BLaER1 (cell line): Measurements from ENCODE around the gene RPUSD4.
A peak's percentile ranks its signal among the peaks of the same experiment; 100 is the strongest.

Source experiments
- H3K27ac ChIP-seq: shearing (Covaris generic); formaldehyde crosslinking; 2 replicates; pipeline ENCODE4 v1.8.1; 2022
- H3K27me3 ChIP-seq: shearing (Covaris generic); formaldehyde crosslinking; 2 replicates; pipeline ENCODE4 v1.8.1; 2022
- H3K36me3 ChIP-seq: shearing (Covaris generic); formaldehyde crosslinking; 2 replicates; pipeline ENCODE4 v1.8.1; 2022
- H3K4me1 ChIP-seq: shearing (Covaris generic); formaldehyde crosslinking; 2 replicates; pipeline ENCODE4 v1.8.1; 2022
- H3K4me2 ChIP-seq: shearing (Covaris generic); formaldehyde crosslinking; 2 replicates; pipeline ENCODE4 v1.8.1; 2022
- H3K4me3 ChIP-seq: shearing (Covaris generic); formaldehyde crosslinking; 2 replicates; pipeline ENCODE4 v1.8.1; 2022
- H3K9ac ChIP-seq: shearing (Covaris generic); formaldehyde crosslinking; 2 replicates; pipeline ENCODE4 v1.8.1; 2022
- H3K9me3 ChIP-seq: shearing (Covaris generic); formaldehyde crosslinking; 2 replicates; pipeline ENCODE4 v1.8.1; 2022
- H4K20me1 ChIP-seq: shearing (Covaris generic); formaldehyde crosslinking; 2 replicates; pipeline ENCODE4 v1.8.1; 2022
- Cebpa-rat ChIP-seq: shearing (Covaris generic); IDR thresholded peaks from 2 replicates; pipeline ENCODE4 v1.8.1; 2022

The RPUSD4 gene

GRCh38 chr11:126160345-126161022 is 51.0 kb downstream of the RPUSD4 start:
- Histone ChIP-seq H3K4me1 (peaks cover 94% of the 10 kb centered on the region), H3K9ac (no peak overlapping the region), H4K20me1 (no peaks in the 10 kb centered on the region), H3K36me3 (peaks cover 4% of the 10 kb centered on the region; the same call in 1 of the 2 replicates), H3K27ac (peak overlapping the region; percentile 38; the same call in 1 of the 2 replicates), H3K9me3 (no peaks in the 10 kb centered on the region), H3K4me2 (peak overlapping the region; percentile 89), H3K27me3 (no peaks in the 10 kb centered on the region), H3K4me3 (peak overlapping the region; percentile 18; the same call in 1 of the 2 replicates)
- TF ChIP-seq Cebpa-rat = no peak

- Histone ChIP-seq H3K9ac (peak overlapping the region; percentile 24; the same call in 1 of the 2 replicates), H3K4me1 (peaks cover 94% of the 10 kb centered on the region), H3K4me3 (peak overlapping the region; percentile 18; the same call in 1 of the 2 replicates), H3K36me3 (peaks cover 10% of the 10 kb centered on the region; the same call in 1 of the 2 replicates), H4K20me1 (no peaks in the 10 kb centered on the region), H3K27me3 (no peaks in the 10 kb centered on the region), H3K9me3 (no peaks in the 10 kb centered on the region), H3K27ac (peak overlapping the region; percentile 49; the same call in 1 of the 2 replicates), H3K4me2 (peak overlapping the region; percentile 89)
- no peak for TF ChIP-seq Cebpa-rat
These were observed 51.6 kb downstream of the RPUSD4 start for GRCh38 chr11:126159719-126160344.

- no peak for TF ChIP-seq Cebpa-rat
- no peaks in the 10 kb centered on the region for H3K27me3 ChIP-seq
- H3K9me3 ChIP-seq = peaks cover 3% of the 10 kb centered on the region; the same call in 1 of the 2 replicates
- peak overlapping the region; percentile 82 for H3K27ac ChIP-seq
- H3K4me3 ChIP-seq = peak overlapping the region; percentile 59
- H3K9ac ChIP-seq = peak overlapping the region; percentile 73
- peak overlapping the region; percentile 89 for H3K4me2 ChIP-seq
- peaks cover 24% of the 10 kb centered on the region; the same call in 1 of the 2 replicates for H3K36me3 ChIP-seq
- H4K20me1 ChIP-seq = no peaks in the 10 kb centered on the region
- H3K4me1 ChIP-seq = peaks cover 84% of the 10 kb centered on the region
These were observed 53.2 kb downstream of the RPUSD4 start for GRCh38 chr11:126158054-126158791.

GRCh38 chr11:126157326-126158030 is 54.0 kb downstream of the RPUSD4 start:
- Histone ChIP-seq H3K27ac (peak overlapping the region; percentile 82), H3K9me3 (peaks cover 11% of the 10 kb centered on the region), H3K36me3 (peaks cover 30% of the 10 kb centered on the region; the same call in 1 of the 2 replicates), H3K27me3 (no peaks in the 10 kb centered on the region), H3K9ac (peak overlapping the region; percentile 73), H3K4me1 (peaks cover 77% of the 10 kb centered on the region), H3K4me2 (peak overlapping the region; percentile 89), H4K20me1 (no peaks in the 10 kb centered on the region), H3K4me3 (peak overlapping the region; percentile 59)
- no peak for TF ChIP-seq Cebpa-rat

GRCh38 chr11:126156814-126157213 is 54.6 kb downstream of the RPUSD4 start:
- Histone ChIP-seq H3K27me3 (no peaks in the 10 kb centered on the region), H3K36me3 (peaks cover 30% of the 10 kb centered on the region; the same call in 1 of the 2 replicates), H3K27ac (no peak overlapping the region; the same call in 1 of the 2 replicates), H3K4me3 (peak overlapping the region; percentile 59), H3K9me3 (peaks cover 17% of the 10 kb centered on the region), H3K9ac (no peak overlapping the region), H4K20me1 (no peaks in the 10 kb centered on the region), H3K4me1 (peaks cover 72% of the 10 kb centered on the region), H3K4me2 (peak overlapping the region; percentile 89)
- peak; percentile 66 for TF ChIP-seq Cebpa-rat

- no peak for TF ChIP-seq Cebpa-rat
- Histone ChIP-seq H4K20me1 (no peaks in the 10 kb centered on the region), H3K9ac (no peak overlapping the region), H3K4me2 (peak overlapping the region; percentile 89; the same call in 1 of the 2 replicates), H3K9me3 (peaks cover 17% of the 10 kb centered on the region), H3K36me3 (peaks cover 33% of the 10 kb centered on the region; the same call in 1 of the 2 replicates), H3K27ac (no peak overlapping the region), H3K4me1 (peaks cover 73% of the 10 kb centered on the region), H3K4me3 (no peak overlapping the region), H3K27me3 (no peaks in the 10 kb centered on the region)
These were observed 55.9 kb downstream of the RPUSD4 start for GRCh38 chr11:126155402-126156187.

- peaks cover 17% of the 10 kb centered on the region for H3K9me3 ChIP-seq
- H3K27ac ChIP-seq = no peak overlapping the region
- H3K36me3 ChIP-seq = peaks cover 33% of the 10 kb centered on the region; the same call in 1 of the 2 replicates
- peak overlapping the region; percentile 89; the same call in 1 of the 2 replicates for H3K4me2 ChIP-seq
- no peaks in the 10 kb centered on the region for H4K20me1 ChIP-seq
- H3K4me1 ChIP-seq = peaks cover 73% of the 10 kb centered on the region
- no peak overlapping the region for H3K4me3 ChIP-seq
- no peak for TF ChIP-seq Cebpa-rat
- H3K9ac ChIP-seq = no peak overlapping the region
- no peaks in the 10 kb centered on the region for H3K27me3 ChIP-seq
These were observed 56.8 kb downstream of the RPUSD4 start for GRCh38 chr11:126154691-126155090.

GRCh38 chr11:126153972-126154371 is 57.5 kb downstream of the RPUSD4 start:
- Histone ChIP-seq H4K20me1 (no peaks in the 10 kb centered on the region), H3K9ac (no peak overlapping the region), H3K4me2 (no peak overlapping the region; the same call in 1 of the 2 replicates), H3K27ac (no peak overlapping the region), H3K27me3 (no peaks in the 10 kb centered on the region), H3K9me3 (peaks cover 17% of the 10 kb centered on the region), H3K4me1 (peaks cover 73% of the 10 kb centered on the region), H3K36me3 (peaks cover 33% of the 10 kb centered on the region; the same call in 1 of the 2 replicates), H3K4me3 (no peak overlapping the region)
- TF ChIP-seq Cebpa-rat = no peak
